Stimulated activated CD4-positive, alpha-beta T cell treated with anti-CD3 and anti-CD28 coated beads, Interleukin-2, amount 100 ng/mL, for 4 hours (primary cell): ENCODE results near the gene POLE4.

Source experiments
- DNase-seq: peaks from one replicate; pipeline ENCODE4 v3.0.0-alpha.2; 2020; ENCODE audit warnings: low read depth

The POLE4 gene, protein sequence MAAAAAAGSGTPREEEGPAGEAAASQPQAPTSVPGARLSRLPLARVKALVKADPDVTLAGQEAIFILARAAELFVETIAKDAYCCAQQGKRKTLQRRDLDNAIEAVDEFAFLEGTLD

DNA sequence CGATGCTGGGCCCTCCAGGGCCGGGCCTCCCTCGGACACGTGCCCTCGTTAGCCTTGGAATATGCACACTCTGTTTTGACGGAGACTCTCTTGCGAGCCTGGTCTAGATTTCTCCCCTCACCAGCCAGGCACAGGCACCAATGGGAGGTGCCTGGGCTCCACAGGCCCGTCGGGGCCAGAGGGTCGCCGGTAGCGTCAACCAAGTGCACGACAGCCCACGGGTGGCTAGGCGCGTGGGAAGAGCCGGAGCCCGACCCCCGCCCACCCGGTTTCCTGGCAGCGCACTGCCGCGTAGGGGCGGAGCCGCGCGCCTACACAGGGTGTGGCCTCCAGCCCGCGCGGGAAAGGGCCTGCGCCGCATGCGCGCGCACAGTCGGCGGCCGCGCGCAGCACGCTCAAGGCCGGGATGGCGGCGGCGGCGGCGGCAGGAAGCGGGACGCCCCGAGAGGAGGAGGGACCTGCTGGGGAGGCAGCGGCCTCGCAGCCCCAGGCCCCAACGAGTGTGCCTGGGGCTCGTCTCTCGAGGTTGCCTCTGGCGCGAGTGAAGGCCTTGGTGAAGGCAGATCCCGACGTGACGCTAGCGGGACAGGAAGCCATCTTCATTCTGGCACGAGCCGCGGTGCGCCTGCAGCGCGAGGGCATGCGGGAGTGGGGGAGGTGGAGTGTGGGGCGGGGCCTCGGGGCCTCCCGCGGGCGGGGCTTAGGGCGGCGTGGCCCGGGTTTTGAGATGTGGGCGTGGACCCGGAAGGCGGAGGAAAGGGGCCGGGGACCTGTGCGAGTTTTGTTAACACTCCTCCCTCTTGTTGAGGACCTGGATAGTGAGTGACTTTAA is at the start of gene POLE4:
POLE4 (plus strand) TSS at position 370 of the 832 bp plus-strand sequence; CDS start at position 407, 37 bp downstream.
- DNase-seq: peak; percentile 94

DNA sequence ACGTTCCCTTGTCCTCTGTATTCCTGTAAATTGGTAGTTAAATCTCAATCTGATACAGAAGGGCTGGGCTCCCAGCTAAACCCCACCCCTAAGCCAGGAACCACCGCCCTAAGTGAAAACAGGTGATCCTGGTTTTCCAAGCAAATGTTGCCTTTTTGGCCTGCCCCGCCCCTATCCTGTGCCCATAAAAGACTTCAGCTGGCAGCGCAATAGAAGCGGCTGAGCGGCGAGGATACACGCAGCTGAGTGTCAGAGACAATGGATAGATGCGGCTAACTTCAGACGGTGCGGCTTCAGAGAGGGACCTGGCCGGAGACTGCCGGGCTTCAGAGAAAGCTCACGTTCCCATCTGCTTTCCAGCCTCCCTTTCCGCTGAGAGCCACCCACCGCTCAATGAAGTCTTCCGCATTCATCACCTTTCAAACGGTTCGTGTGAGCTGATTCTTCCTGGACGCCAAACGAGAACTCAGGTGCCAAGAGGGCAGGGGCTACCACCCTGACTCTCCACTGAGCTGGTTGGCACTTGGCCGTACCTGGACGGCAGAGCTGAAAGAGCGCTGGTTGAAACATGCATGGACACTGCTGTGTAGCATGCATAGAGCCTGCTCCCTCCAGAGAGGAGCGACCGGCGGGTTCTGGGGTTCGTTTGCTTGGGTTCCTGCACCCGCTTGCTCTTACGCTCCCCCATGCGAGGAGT is 49.5 kb upstream of the POLE4 start:
- DNase-seq: no peak

DNA sequence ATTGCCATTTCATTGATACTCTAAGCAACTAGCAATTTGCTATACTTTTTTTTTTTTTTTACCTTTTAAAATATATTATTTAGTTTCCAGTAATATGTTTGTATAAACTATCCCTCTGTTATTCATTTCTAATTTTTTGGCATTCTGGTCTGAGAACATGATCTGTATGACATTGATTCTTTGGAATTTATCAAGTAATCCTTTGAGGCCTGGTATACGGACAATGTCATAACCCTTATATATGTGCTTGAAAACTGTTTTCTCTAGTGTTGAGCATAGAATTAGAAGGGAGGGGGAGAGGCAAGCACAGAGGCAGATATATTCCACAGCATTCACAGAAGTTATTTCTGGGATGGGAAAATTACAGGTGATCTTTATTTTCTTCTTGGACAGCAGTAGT is 48.2 kb upstream of the POLE4 start:
- no peak for DNase-seq

DNA sequence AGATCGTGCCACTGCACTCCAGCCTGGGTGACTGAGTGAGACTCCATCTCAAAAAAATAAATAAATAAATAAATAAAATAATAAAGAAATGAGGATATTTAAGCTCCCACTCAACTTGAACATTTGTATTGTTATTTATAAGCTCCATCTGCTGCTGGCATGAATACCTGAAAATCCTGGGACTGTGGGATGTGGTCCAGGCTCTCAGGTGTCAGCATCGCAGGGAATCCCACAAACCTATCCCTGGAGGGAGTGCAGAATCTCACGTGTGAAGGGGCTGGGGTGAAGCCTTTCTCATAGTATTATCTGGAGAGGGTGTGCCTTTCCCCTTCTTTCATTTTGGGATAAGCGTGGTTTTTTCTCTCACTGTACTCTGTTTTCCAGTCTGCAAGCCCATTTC is 47.4 kb upstream of the POLE4 start:
- no peak for DNase-seq

DNA sequence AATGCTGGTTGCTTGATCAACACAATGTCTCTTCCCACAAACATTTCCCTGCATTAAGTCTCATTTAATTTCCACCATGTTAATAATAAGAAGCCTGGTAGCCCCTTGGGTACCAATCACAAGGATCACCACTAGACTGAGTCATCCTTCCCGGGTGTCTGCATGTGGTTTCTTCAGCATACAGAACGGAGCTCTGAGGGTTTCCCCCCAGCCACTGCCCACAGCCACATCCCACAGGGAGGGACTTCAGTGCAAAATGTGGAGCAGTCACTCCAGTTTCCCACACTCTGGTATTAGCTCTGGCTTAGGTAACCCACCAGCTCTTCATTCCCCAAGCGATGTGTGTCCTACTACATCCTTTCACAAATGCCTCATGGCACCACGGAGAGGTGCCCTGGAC is 42.7 kb upstream of the POLE4 start:
- no peak for DNase-seq

DNA sequence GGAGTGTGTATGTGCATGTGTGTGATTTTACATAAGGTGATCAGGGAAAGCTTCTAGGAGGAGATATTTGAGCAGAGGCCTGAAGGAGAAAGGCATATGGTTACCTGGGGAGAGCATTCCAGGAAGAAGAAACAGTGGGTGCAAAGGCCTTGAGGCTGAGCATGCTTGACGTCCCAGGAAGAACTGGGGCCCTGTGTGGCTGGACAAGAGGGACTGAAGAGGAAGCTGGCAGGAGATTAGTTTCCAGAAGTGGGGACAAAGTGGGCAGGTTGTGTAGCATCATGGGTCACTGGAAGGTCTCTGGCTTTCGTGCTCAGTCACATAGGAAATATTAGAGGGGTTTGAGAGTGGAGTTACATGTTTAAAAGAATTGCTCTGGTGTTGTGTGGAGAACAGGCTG is 42.0 kb upstream of the POLE4 start:
- no peak for DNase-seq

DNA sequence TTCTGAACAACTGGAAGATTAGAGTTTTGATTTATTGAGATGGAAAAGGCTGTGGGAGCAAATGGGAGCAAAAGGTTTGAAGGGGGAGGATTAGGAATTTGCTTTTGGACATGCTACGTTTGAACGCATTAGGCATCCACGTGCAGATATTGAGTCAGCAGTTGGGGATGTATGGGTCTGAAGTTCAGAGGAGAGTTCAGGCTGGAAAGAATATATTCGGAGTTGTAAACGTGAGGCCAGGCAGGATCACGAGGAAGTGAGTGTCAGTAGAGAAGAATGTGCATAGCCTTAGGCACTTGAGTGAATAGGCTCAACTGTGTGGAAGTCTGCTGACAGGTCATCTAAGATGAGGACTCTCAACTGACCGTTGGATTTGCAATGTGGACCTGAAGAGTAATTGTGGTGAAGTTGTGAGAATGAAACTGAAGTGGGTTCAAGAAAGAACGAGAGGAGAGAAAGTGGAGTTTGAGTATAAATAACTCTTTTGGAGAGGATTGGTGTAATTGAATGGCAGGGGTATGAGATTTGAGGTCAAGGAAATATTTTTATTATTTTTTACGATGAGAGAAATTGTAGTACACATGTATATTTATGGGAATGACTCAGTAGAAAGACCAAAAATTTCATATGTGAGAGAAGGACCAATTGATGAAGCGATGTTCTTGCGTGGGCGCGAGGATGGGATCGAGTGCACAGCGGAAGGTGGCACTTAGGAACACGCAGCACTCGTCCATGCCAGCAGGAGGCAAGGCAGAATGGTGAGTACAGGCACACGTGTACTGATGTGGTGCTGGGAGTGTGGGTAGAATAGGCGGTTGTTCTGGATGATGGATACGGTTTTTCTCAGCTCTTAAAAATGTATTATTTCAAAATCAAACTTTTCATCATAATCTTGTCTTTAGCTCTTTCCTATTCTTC is 40.5 kb upstream of the POLE4 start:
- no peak for DNase-seq

DNA sequence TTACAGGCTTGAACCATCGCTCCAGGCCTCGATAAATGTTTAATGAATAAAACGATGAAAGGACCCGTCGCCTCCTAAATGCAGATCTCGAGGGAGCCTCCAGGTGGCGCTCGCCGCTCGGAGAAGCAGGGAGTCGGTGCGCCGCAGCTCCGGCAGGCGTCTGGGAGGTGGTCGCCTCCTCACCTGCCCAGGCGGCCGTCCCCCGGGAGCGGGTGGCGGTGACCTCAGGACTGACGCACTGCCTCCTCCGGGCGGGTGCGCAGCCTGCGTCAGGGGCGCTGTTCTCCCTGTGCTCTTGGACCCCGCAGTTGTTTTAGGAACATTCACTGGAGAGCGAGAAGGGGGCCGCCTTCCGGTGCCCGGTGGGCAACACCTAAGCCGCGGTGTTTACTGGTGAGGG is 38.6 kb upstream of the POLE4 start:
- peak; percentile 52 for DNase-seq

DNA sequence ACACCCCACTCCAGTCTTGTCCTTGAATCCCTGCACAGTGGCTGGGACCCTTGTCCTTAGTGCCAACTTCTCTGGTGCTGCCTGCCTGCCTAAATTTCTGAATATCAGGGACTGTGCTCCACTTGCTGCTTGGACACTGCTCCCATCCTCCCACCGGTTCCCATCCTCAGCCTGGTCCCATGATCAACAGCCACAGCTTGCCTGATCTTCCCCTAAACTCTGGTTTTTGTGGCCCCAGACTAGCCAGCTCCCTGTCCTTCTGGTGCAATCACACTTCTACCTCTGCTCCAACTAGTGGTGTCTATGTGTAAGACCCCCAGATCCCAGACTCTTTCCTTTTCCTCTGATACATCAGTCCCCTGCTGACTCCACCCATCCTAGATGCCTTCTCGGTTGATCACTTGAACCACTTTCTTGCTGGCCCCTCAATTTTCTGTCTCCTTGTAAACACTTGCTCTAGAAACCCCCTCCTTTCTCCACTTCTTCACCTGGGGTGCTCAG is 37.2 kb upstream of the POLE4 start:
- no peak for DNase-seq

DNA sequence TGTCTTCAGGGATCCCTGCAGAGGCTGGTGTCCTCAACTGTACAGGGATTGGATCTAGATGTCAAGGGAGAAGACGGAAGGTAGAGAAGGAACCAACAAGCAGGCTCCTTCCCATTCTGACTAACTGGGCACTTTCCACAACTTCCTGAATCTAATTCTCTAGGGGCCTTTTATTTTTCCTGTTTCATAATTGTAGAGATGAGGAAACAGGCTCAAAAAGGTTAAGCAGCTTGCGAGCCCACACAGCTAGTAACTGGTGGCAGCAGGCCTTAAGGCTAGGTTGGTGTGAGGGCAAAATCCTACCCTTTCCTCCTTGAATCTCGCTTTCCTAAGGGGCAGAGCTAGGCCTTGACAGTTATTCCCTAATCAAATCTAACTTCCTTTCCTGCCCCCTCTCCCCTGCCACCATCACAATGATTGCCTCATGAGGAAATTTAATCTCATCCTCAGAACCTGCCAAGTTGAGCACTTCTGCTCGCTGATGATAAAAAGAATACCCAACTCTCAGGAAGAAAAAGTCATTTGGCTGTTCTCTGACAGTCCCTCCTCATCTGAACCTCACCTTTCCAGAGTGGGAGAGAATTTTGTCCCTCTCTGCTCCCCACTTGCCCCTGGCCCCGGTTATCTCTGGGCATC is 35.7 kb upstream of the POLE4 start:
- no peak for DNase-seq

DNA sequence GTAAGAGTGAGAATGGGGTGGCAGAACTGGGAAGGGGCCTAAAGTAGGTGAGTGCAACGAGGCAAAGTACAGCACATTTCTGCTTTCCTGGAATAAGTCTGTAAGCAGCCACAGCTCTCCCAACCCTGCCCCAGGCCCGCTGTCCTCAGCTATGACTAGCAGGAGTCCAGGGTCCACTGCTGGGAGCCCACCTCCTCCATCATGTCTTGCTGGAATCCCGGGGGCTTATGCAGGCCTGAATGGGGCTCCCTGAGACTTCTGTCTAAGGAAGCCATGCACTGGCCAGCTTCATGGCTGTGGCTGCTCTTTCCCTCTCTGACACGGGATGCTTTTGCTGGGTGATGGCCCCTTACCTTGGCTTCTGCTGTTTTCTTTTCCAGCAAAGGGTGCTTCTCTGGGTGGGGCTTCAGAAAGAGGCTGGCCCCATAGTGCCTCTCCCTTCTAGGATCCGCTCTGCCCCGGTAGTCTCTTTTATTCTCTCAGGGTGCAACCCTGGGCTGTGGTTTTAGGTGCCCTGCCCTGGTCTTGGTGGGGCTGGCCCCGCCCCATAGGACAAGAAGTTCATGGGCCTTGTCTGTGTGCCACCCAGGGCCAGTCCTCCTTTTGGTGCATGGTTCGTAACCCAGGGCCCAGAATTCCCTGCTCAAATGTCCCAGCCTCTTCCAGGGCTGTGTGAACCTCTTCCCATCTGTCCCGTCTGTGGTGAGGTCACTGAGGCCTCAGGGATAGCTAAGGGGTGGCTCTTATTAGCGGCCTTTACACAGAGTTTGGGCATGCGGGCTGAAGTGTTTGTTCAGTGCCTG is 33.8 kb upstream of the POLE4 start:
- DNase-seq: no peak

DNA sequence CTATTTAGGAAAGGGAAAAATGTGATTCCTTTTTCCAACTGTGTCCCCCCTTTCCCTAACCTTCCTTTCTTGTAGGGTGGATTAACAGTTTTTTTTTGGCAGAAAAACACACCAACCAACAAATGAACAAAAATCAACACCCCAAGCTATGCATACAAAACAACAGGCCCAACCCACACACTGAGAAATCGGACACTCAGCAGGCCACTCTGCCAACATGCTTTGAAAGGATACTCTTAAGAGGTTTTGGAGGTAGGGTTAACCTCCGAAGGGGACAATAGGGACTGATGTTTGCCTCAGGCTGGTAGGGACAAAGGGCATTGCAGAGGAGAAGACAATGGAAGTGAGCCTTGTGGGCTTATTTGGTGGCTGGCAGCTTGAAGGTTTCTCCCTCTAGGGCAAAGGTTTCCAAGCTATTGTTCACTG is 33.1 kb upstream of the POLE4 start:
- no peak for DNase-seq

DNA sequence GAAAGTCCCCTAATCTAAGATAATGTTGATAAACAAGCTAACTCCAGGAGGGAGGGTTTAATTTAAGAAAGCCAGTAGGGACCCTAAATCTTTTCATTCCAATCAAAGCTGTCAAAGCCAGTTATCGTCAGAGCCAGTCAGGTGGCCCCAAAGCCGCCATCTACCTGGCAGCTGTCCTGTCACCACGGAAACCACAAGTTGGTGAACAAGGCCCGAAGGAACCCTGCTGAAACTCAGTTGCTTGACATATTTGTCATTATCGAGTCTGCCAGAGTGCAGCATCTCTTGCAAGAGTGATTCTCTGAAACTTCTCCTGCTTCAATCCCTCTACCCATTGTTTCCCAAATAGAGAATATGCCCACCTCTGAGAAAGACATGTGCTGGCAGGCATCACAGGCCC is 30.8 kb upstream of the POLE4 start:
- no peak for DNase-seq

DNA sequence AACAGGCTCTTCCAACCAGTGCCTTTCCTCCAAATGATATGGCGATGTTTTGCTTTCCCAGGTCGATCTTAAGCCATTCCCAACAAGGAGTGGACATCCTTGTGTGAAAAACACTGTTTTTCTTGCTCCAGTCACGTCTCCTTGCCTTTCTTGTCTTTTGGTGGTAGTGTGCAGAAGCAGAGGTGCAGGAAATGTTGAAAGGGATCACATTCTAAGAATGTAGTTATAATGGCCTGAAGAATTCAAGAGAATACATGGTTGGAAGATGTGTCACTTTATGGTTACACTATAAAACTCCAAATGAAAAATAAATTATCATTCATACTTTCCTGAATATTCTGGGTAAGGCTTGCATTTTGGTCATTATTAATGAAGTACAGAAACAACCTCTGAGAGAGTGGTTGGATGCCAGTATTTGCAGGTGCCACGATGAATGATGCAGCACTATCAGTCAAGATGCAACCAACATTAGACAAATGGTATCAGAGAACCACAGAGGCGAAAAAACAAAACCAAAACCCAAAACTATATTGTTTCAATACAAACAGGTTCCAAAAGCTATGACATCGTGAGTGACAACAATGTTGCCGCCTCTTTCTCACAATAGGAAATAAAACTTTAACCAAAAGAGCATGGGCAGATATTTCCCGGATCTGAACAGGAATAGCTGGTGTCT is 27.5 kb upstream of the POLE4 start:
- DNase-seq: no peak

DNA sequence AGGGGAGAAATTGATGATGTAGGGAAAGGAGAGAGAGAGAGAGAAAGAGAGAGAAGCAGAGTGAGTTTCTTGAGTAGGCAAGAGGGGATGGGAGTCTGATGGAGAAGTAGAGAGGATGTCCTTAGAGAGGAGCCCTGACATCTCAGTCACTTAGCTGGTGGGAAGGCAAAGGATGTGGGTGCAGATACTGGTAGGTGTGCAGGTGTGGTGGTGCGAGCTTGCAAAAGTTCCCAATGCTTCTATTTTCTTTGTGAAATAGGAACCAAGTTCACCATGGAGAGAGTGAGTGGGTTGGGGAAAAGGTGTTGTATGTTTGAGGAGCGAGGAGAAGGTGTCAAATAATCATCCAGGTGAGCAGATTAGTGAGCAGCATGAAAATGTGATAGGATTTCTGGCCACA is 26.5 kb upstream of the POLE4 start:
- DNase-seq: no peak

DNA sequence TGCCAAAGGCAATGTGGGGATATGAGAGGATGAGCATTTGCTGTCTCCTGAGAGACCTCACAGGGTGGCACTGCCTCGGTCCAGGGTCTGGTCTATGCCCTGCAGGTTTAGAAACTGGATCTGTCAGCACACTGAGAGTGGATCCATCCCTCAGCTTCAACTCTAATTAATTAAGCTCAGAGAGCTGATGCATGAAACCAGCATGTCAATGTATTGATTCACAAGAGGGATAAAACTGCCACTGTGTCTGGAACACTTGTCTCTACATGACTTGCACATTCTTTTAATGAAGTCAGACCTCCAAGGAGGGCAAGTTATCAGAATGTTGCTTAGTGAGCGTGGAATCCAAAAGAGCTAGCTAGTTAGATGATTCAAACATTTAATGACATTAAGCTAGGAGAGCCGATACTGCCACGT is 22.5 kb upstream of the POLE4 start:
- DNase-seq: no peak

DNA sequence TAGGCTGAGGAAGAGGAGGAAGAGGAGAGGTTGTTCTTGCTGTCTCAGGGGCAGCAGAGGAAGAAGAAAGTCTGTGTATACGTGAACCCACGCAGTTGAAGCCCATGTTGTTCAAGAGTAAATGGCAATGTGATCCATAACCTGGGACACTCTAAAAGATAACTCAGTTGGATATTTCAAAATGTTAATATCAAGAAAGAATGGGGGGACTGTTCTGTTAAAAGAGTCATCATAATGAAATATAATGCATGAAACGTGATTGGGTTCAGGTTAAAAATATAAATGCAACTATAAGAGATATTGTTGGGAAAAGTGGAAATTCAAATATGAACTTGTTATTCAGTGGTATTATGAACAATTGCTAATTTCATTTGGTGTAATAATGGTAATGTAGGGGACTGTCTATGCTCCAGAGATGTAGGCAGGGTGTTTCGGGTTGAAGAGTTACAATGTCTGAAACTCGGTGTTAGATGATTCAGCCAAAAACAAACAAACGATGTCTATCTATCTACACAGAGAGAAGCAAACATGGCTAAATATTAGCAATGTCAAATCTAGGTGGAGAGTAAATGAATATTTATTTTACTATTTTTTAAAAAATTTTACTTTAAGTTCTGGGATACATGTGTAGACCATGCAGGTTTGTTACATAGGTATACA is 21.1 kb upstream of the POLE4 start:
- no peak for DNase-seq

DNA sequence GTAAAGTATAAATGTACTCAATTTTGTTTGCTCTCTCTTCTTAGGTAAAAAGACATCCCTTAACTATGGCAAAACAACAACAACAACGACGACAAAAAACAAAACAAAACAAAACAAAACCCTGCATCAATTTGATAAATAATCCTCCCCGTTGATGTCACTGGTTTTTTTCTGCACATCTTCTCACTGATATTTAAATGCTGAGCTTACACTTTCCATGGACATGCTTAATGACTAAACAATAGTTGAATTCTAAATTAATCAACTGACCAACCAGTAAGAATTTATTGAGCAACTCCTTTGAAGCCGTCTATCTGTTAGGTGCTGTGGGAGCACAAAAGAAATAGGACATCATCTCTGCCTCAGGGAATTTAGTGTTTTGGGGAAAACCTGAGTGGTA is 20.2 kb upstream of the POLE4 start:
- no peak for DNase-seq
